GM12872 (cell line): Measurements from ENCODE around the gene CFAP61.

Experiments used
- TF ChIP-seq, protein P1 (sequence below): IDR thresholded peaks from 3 replicates; pipeline ENCODE4 v1.5.1; 2011; ENCODE audit warnings: low read depth, mild to moderate bottlenecking, low read length, moderate library complexity; ENCODE audit not compliant: insufficient read depth

CFAP61 gene

DNA sequence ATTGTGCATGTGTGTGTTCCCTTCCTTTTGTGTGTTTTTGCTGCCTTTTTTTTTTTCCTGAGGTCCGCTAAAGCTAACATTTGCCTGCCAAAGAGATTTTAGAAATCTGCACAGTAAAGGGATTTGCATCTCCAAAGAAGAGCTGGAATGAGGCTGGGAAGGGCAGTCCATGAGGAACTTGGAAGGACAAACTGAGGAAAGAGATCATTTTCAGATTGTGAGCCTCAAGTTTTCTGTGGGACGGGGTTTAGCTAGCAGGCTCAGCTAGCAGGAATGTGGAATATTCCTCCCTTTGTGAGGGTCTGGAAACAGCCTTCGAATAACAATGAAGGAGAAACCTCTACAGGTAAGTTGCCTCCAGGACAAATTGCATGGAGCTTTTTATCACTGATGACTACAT is 319.3 kb downstream of the CFAP61 start:
- TF ChIP-seq, protein P1, sequence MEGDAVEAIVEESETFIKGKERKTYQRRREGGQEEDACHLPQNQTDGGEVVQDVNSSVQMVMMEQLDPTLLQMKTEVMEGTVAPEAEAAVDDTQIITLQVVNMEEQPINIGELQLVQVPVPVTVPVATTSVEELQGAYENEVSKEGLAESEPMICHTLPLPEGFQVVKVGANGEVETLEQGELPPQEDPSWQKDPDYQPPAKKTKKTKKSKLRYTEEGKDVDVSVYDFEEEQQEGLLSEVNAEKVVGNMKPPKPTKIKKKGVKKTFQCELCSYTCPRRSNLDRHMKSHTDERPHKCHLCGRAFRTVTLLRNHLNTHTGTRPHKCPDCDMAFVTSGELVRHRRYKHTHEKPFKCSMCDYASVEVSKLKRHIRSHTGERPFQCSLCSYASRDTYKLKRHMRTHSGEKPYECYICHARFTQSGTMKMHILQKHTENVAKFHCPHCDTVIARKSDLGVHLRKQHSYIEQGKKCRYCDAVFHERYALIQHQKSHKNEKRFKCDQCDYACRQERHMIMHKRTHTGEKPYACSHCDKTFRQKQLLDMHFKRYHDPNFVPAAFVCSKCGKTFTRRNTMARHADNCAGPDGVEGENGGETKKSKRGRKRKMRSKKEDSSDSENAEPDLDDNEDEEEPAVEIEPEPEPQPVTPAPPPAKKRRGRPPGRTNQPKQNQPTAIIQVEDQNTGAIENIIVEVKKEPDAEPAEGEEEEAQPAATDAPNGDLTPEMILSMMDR: no peak

DNA sequence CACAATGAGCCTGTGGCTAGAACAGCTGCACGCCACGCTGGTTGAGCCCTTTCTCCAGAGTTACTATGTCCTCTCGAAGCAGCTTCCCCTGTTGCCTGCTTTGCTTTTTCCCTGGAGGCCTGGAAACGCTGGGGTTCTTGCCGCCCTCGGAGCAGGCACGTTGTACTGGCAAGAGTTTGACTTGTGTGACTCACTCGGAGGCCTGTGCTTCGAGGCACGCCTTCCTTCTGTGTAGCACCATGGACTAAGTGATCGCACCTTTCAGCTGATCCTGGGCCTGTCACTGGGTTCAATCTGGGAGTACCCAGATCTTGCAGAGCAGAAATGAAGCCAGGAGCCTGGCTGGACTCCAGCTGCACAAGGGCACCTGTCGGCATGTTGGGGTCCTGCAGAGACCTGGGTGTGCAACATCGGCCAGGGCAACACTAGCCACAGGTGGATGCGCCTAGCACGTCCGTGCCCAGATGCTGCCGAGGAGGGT is 320.8 kb downstream of the CFAP61 start:
- TF ChIP-seq, protein P1: no peak

DNA sequence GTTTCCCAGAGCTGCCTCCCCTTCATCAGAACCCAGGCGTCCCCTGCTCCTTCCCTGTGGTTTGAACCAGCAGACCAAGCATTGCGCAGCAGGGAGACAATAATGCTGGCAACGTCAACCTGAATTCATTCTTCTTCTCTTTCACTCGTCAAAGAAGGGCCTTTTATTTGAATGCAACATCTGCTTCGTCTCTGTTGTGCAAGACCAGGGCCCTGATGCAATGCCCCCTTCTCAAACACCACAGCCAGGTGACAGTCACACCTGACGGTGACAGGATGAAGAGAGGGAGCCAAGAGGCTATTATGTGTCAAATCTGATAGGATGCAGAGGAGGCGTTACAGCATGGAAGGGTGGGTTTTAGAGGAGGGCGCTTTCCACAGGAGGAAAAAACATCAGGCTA is 323.5 kb downstream of the CFAP61 start:
- TF ChIP-seq, protein P1: no peak

DNA sequence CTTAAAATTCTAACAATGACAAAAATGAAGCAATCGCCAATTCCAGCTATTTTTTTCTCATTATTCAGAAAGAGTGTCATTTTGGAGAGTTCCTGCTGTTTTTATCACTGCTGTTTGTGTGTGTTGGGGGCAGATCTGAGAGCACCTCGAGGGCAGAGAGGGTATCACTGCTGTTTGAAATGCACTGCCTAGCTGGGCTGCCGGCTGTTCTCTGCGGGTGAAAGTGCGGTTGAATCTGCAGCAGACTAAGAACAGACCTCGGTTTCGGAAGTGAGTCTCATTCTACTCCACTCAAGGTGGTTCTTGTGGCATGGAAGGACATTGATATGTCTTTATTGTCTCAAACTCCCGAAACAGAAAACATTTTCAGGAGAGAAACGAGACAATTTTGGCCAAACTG is 333.9 kb downstream of the CFAP61 start:
- TF ChIP-seq, protein P1: no peak

DNA sequence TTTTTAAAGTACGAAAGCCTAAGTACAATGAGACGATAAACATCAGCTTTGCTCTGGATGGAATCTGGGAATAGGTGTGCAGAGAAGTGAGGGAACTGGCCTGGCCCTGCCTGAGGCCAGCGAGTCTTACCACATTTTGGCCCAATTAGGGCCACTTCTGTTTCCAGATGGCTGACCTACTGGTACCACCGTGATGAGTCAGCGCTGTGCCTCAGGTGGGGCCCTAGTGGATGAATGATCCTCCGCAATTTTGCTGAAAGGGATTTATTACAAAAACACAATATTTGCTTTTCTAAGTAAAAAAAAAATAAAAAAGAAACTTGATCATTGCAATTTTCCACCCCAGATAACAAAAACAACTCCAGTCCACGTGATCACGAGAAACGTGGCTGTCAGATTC is 338.1 kb downstream of the CFAP61 start:
- TF ChIP-seq, protein P1: no peak

DNA sequence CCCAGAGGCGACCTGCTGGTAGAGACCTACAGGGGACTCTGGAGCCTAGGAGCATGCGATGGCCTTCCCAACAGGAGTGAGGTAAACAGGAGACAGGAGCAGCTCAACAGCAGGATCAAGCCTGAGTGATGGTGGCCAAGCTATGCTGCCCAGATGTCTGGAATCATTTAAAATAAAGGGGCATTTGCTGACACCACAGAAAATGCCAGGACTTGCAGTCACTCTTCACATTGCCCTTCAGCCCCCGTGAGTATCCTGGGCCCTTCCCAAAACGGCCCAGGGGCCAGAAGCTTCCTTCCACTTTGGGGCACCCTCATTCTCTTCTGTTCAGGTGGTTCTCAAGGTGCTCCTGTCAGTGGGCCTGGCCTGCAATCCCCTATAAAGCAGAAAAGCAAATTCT is 338.8 kb downstream of the CFAP61 start:
- TF ChIP-seq, protein P1: no peak

DNA sequence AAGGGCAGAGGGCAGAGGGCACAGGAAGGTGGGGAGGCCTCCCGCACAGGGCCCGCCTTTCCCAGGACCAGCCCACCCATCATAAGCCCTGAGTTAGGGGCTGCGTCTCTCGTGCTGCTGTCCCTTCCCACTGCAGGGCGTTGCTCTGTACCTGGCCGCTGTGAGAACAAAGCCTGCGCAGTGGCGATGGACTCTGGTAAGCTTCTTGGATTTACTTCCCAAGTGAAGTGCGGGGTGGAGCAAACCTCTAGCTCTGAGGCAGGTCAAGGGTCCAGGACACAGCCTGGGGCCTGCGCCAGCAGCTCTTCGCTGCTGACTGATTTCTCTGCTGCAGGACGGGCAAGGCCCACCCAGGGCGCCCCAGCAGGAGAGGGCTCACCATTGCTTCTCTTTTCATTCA is 339.4 kb downstream of the CFAP61 start:
- TF ChIP-seq, protein P1: no peak
